Upper lobe of right lung (tissue), 1 donor: ENCODE measurements around the gene DUS2. TPM values are rescaled to one million over a fixed set of nuclear protein-coding genes. Genes with fewer than 3 reads are reported as not detected.
"Not testable (repeated sequence)": the region's sequence is repeated elsewhere in the genome, so short reads cannot be mapped to it uniquely, and the experiment has no call there.

ENCODE experiments used
- ATAC-seq: fragments of 200-7000 bp; cut with Tn5 transposase; one replicate; pipeline ENCODE4 v1.9.1; 2020; ENCODE audit warnings: mild to moderate bottlenecking, moderate library complexity
- DNase-seq: peaks from one replicate; pipeline ENCODE4 v3.0.0-alpha.2; 2020
- H3K27ac ChIP-seq: fragments of 200-600 bp; one replicate; pipeline ENCODE4 v1.8.0; 2022
- H3K27me3 ChIP-seq: fragments of 200-600 bp; one replicate; pipeline ENCODE4 v1.8.0; 2022; ENCODE audit warnings: mild to moderate bottlenecking
- H3K36me3 ChIP-seq: fragments of 200-600 bp; one replicate; pipeline ENCODE4 v1.8.0; 2022
- H3K4me1 ChIP-seq: fragments of 200-600 bp; one replicate; pipeline ENCODE4 v1.8.0; 2022
- H3K4me3 ChIP-seq: fragments of 200-600 bp; one replicate; pipeline ENCODE4 v1.8.0; 2022; ENCODE audit warnings: mild to moderate bottlenecking
- H3K9me3 ChIP-seq: fragments of 200-600 bp; one replicate; pipeline ENCODE4 v1.8.0; 2022
- intact Hi-C: fragments of 100-400 bp; cut with DNase I; formaldehyde crosslinking; loops from one replicate; pipeline ENCODE4 v1.11.0; 2022
- total RNA-seq: library from RNA; stranded (reverse); fragmentation: NEBNext Ultra II Directional; extraction: Animal tissue kit (Norgen Biotek cat#: 25700); gene quantifications from one replicate; pipeline ENCODE4 v1.2.1, GENCODE V29; 2021
- TF ChIP-seq, protein P1 (sequence below): fragments of 200-600 bp; IDR thresholded peaks from one replicate; pipeline ENCODE4 v1.8.0; 2022; ENCODE audit warnings: antibody characterized with exemption
- donor health status: DM: no; HTN: yes; CAD: no; lungs with severe emphysema.

The DUS2 gene
- total RNA-seq, 1 donor from 2014 or later: 11.2 TPM

DNA sequence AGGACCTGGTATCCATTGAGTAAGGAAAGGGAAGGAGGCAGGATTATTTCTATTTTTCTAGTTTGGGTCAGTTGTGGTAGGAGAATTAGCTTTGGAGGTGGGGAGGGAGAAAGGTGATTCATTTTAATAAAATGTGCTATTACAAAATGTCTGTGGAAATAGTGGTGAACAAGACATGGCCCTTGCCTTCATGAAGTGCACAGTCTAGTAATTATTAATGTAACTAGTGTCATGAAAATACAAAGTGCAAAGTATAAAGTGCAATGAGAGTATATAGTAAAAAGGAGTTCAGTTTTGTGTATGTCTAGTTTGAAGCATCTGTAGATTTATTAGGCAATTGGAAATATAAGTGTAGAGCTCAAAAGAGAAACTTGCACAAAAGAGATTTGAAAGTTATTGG lies 74.0 kb downstream of the DUS2 start:
- DNase-seq (no peak), ATAC-seq (no peak)
- Histone ChIP-seq H3K4me1 (peaks cover 33% of the 10 kb centered on the region), H3K36me3 (peaks cover 3% of the 10 kb centered on the region), H3K9me3 (no peaks in the 10 kb centered on the region), H3K27ac (no peak overlapping the region), H3K4me3 (no peak overlapping the region), H3K27me3 (no peaks in the 10 kb centered on the region)
- intact Hi-C loops: no loop called here
- TF ChIP-seq, protein P1, sequence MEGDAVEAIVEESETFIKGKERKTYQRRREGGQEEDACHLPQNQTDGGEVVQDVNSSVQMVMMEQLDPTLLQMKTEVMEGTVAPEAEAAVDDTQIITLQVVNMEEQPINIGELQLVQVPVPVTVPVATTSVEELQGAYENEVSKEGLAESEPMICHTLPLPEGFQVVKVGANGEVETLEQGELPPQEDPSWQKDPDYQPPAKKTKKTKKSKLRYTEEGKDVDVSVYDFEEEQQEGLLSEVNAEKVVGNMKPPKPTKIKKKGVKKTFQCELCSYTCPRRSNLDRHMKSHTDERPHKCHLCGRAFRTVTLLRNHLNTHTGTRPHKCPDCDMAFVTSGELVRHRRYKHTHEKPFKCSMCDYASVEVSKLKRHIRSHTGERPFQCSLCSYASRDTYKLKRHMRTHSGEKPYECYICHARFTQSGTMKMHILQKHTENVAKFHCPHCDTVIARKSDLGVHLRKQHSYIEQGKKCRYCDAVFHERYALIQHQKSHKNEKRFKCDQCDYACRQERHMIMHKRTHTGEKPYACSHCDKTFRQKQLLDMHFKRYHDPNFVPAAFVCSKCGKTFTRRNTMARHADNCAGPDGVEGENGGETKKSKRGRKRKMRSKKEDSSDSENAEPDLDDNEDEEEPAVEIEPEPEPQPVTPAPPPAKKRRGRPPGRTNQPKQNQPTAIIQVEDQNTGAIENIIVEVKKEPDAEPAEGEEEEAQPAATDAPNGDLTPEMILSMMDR: no peak

DNA sequence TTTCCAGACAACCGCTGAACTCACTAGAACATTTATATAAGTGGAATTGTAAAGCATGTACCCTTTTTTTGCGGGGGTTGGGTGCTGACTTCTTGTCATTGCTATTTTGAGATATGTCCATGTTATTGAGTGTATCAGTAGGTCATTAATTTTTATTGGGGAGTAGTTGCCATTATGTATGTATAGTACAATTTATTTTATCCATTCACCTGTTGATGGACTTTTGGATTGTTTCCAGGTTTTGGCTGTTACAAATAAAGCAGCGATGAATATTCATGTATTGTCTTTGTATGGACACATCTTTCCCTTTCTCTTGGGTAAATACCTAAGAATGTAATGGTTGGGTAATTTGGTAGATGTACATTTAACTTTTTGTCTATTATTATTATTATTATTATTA lies 74.8 kb downstream of the DUS2 start:
- Histone ChIP-seq H3K27ac (no peak overlapping the region), H3K9me3 (no peaks in the 10 kb centered on the region), H3K4me3 (no peak overlapping the region), H3K4me1 (peaks cover 26% of the 10 kb centered on the region), H3K27me3 (no peaks in the 10 kb centered on the region), H3K36me3 (peaks cover 3% of the 10 kb centered on the region)
- ATAC-seq: no peak
- DNase-seq: no peak
- TF ChIP-seq, protein P1: no peak
- intact Hi-C loops: no loop called here

DNA sequence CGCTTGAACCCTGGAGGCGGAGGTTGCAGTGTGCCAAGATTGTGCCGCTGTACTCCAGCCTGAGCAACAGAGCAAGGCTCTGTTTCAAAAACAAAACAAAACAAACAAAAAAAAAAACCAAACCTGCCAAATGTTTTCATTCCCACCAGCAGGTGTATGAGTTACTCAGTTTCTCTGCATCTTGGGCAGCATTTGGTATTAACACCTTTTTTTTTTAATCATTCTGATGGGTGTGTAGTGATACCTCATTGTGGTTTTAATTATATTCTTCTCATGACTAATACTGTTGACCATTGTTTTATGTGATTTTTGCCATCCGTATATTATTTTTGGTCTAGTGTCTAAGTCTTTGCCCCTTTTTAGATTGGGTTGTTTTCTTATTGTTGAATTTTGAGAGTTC lies 77.4 kb downstream of the DUS2 start:
- Histone ChIP-seq H3K27me3 (no peaks in the 10 kb centered on the region), H3K27ac (no peak overlapping the region), H3K36me3 (peaks cover 3% of the 10 kb centered on the region), H3K9me3 (no peaks in the 10 kb centered on the region), H3K4me1 (peaks cover 4% of the 10 kb centered on the region), H3K4me3 (no peak overlapping the region)
- TF ChIP-seq, protein P1: no peak
- intact Hi-C loops: no loop called here
- no peak for DNase-seq
- no peak for ATAC-seq

DNA sequence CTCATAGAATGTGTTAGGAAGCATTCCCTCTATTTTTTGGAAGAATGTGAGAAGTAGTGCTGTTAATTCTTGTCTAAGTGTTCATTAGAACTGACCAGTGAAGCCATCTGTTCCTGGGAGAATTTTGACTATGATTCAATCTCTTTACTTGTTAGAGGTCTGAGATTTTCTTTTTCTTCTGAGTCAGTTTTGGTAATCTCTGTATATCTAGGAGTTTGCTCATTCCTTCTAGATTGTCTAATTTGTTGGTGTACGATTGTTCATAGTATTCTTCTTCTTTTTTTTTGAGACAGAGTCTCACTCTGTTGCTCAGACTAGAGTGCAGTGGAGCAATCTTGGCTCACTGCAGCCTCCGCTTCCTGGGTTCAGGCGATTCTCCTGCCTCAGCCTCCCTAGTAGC lies 82.5 kb downstream of the DUS2 start:
- DNase-seq (no peak), ATAC-seq (no peak)
- H3K27me3 ChIP-seq: no peaks in the 10 kb centered on the region
- H3K4me1 ChIP-seq: no peaks in the 10 kb centered on the region
- H3K27ac ChIP-seq: no peak overlapping the region
- TF ChIP-seq, protein P1: no peak
- H3K4me3 ChIP-seq: no peak overlapping the region
- no peaks in the 10 kb centered on the region for H3K9me3 ChIP-seq
- H3K36me3 ChIP-seq: no peaks in the 10 kb centered on the region
- intact Hi-C loops: no loop called here

DNA sequence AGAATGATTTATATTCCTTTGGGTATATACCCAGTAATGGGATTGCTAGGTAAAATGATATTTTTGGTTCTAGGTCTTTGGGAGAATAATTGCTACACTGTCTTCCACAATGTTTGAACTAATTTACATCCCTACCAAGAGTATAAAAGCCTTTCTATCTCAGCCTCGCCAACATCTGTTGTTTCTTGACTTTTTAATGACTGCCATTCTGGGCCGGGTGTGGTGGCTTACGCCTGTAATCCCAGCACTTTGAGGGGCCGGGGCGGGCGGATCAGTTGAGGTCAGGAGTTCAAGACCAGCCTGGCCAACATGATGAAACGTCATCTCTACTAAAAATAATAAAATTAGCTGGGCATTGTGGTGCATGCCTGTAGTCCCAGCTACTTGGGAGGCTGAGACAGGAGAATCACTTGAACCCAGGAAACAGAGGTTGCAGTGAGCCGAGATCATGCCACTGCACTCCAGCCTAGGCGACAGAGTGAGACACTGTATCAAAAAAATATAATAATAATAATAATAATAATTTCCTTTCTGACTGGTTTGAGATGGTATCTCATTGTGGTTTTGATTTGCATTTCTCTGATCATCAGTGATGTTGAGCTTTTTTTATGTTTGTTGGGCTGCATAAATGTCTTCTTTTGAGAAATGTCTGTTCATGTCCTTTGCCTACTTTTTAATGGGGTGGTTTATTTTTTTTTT lies 84.3 kb downstream of the DUS2 start:
- not testable (repeated sequence) for DNase-seq

DNA sequence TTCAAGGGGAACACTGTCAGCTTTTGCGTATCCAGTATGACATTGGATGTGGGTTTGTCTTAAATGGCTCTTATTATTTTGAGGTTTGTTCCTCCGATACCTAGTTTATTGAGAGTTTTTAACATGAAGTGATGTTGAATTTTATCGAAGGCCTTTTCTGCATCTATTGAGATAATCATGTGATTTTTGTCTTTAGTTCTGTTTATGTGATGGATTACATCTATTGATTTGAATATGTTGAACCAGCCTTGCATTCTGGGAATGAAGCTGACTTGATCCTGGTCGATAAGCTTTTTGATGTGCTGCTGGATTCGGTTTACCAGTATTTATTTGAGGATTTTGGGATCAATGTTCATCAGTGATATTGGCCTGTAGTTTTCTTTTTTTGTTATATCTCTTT lies 86.1 kb downstream of the DUS2 start:
- H3K27ac ChIP-seq, H3K4me3 ChIP-seq, H3K27me3 ChIP-seq, H3K9me3 ChIP-seq, intact Hi-C loops, H3K36me3 ChIP-seq, ATAC-seq, DNase-seq: not testable (repeated sequence)
- peaks cover 11% of the 10 kb centered on the region for H3K4me1 ChIP-seq

More for the DNA sequence above, 84.3 kb downstream of the DUS2 start:
- intact Hi-C loops, H3K9me3 ChIP-seq, H3K27me3 ChIP-seq, H3K27ac ChIP-seq, ATAC-seq, H3K4me1 ChIP-seq, H3K4me3 ChIP-seq, H3K36me3 ChIP-seq: not testable (repeated sequence)

DNA sequence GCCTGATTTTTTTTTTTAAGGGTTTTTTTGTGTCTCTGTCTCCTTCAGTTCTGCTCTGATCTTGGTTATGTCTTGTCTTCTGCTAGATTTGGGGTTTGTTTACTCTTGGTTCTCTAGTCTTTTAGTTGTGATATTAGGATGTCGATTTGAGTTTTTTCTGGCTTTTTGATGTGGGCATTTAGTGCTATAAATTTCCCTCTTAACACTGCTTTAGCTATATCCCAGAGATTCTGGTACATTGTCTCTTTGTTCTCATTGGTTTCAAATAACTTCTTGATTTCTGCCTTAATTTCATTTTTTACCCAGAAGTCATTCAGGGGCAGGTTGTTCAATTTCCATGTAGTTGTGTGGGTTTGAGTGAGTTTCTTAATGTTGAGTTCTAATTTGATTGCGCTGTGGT lies 87.5 kb downstream of the DUS2 start:
- not testable (repeated sequence) for DNase-seq, ATAC-seq

More for the DNA sequence above, 87.5 kb downstream of the DUS2 start:
- H3K4me1 ChIP-seq: peaks cover 24% of the 10 kb centered on the region
- H3K9me3 ChIP-seq, H3K27me3 ChIP-seq, H3K4me3 ChIP-seq, H3K36me3 ChIP-seq, H3K27ac ChIP-seq, intact Hi-C loops: not testable (repeated sequence)
